CD14-positive monocyte (primary cell): ENCODE measurements around the gene HAGHL. TPM values are rescaled to one million over a fixed set of nuclear protein-coding genes. Genes with fewer than 3 reads are reported as not detected.

Source experiments
- DNase-seq, 3 donors: peaks; one replicate each; pipeline ENCODE4 v3.0.0-alpha.2; 2011 to 2022
- H2AFZ ChIP-seq: 2 replicates; pipeline ENCODE4 v1.6.0; 2012; ENCODE audit warnings: mild to moderate bottlenecking, low read depth, low read length, inconsistent platforms; ENCODE audit not compliant: insufficient read depth, poor library complexity, severe bottlenecking
- H3K27ac ChIP-seq, 2 donors: 1 replicate in 1 of 2; 2 replicates in 1 of 2; pipeline ENCODE4 v1.5.1; 2012 to 2013; ENCODE audit warnings: low read length in 2 of 2, control low read depth in 1 of 2, inconsistent platforms in 1 of 2, low read depth in 1 of 2, mild to moderate bottlenecking in 1 of 2
- H3K27me3 ChIP-seq, 2 donors: one replicate each; pipeline versions ENCODE4 v1.6.0 to v1.6.1; 2011 to 2013; ENCODE audit warnings: low read length in 2 of 2; ENCODE audit not compliant: control insufficient read depth in 2 of 2, insufficient read depth in 2 of 2
- H3K36me3 ChIP-seq, 2 donors: replicated peaks in 1 of 2; 1 replicate in 1 of 2; 2 replicates in 1 of 2; pipeline versions ENCODE4 v1.5.1 to v1.6.1; 2012 to 2013; ENCODE audit warnings: low read length in 2 of 2, control low read depth in 1 of 2, inconsistent platforms in 1 of 2, mild to moderate bottlenecking in 1 of 2; ENCODE audit not compliant: insufficient read depth in 2 of 2, control insufficient read depth in 1 of 2
- H3K4me1 ChIP-seq, 2 donors: 1 replicate in 1 of 2; 2 replicates in 1 of 2; pipeline versions ENCODE4 v1.5.1 to v1.6.1; 2012 to 2013; ENCODE audit warnings: low read length in 2 of 2, control low read depth in 1 of 2, inconsistent platforms in 1 of 2, mild to moderate bottlenecking in 1 of 2, moderate library complexity in 1 of 2; ENCODE audit not compliant: insufficient read depth in 2 of 2, control insufficient read depth in 1 of 2
- H3K4me2 ChIP-seq: replicated peaks from 2 replicates; pipeline ENCODE3; 2012; ENCODE audit warnings: low read length, moderate library complexity, mild to moderate bottlenecking; ENCODE audit not compliant: poor library complexity, severe bottlenecking; ENCODE audit errors: extremely low read depth
- H3K4me3 ChIP-seq, 3 experiments: fragments of 200-600 bp in 1 of 3; sonication (generic) in 1 of 3; replicated peaks in 1 of 3; 1 replicate in 2 of 3; 2 replicates in 1 of 3; pipeline ENCODE4 v1.5.1; 2011 to 2013; ENCODE audit warnings: low read length in 3 of 3, mild to moderate bottlenecking in 3 of 3, control low read depth in 2 of 3, low read depth in 2 of 3, inconsistent platforms in 1 of 3, moderate library complexity in 1 of 3
- H3K79me2 ChIP-seq: 2 replicates; pipeline ENCODE4 v1.6.0; 2012; ENCODE audit warnings: mild to moderate bottlenecking, control low read depth, inconsistent platforms, low read length, moderate library complexity; ENCODE audit not compliant: insufficient read depth
- H3K9ac ChIP-seq: 2 replicates; pipeline ENCODE4 v1.6.0; 2017; ENCODE audit warnings: low read length, mild to moderate bottlenecking; ENCODE audit not compliant: insufficient read depth, poor library complexity, severe bottlenecking
- H3K9me3 ChIP-seq, 2 donors: replicated peaks in 1 of 2; 1 replicate in 1 of 2; 2 replicates in 1 of 2; pipeline versions ENCODE4 v1.5.1 to v1.6.1; 2012 to 2013; ENCODE audit warnings: low read length in 2 of 2, control low read depth in 1 of 2; ENCODE audit not compliant: control insufficient read depth in 1 of 2, insufficient read depth in 1 of 2
- H4K20me1 ChIP-seq: 2 replicates; pipeline ENCODE4 v1.6.0; 2012; ENCODE audit warnings: mild to moderate bottlenecking, low read length, control low read depth, moderate library complexity; ENCODE audit not compliant: insufficient read depth
- H3K27ac Mint-ChIP-seq, 7 donors: one replicate each; pipeline ENCODE4 v1.8.0; 2020; ENCODE audit warnings: mild to moderate bottlenecking in 7 of 7, mixed read lengths in 7 of 7, moderate library complexity in 6 of 7, inconsistent platforms in 2 of 7
- H3K27me3 Mint-ChIP-seq, 3 donors: one replicate each; pipeline ENCODE4 v1.8.0; 2021 to 2022; ENCODE audit warnings: low read depth in 3 of 3, mild to moderate bottlenecking in 3 of 3, mixed read lengths in 3 of 3, moderate library complexity in 3 of 3, inconsistent platforms in 1 of 3
- H3K36me3 Mint-ChIP-seq, 2 donors: one replicate each; pipeline ENCODE4 v1.8.0; 2020; ENCODE audit warnings: mixed read lengths in 2 of 2, inconsistent platforms in 1 of 2, mild to moderate bottlenecking in 1 of 2
- H3K4me1 Mint-ChIP-seq: one replicate; pipeline ENCODE4 v1.8.0; 2020; ENCODE audit warnings: mild to moderate bottlenecking, mixed read lengths
- H3K4me3 Mint-ChIP-seq, 2 donors: one replicate each; pipeline ENCODE4 v1.8.0; 2020; ENCODE audit warnings: mild to moderate bottlenecking in 2 of 2, mixed read lengths in 2 of 2, moderate library complexity in 1 of 2
- H3K9me3 Mint-ChIP-seq, 7 donors: one replicate each; pipeline ENCODE4 v1.8.0; 2020 to 2022; ENCODE audit warnings: mixed read lengths in 7 of 7, mild to moderate bottlenecking in 6 of 7, moderate library complexity in 6 of 7, inconsistent platforms in 2 of 7
- CTCF ChIP-seq: fragments of 200-600 bp; IDR thresholded peaks from one replicate; pipeline ENCODE4 v1.8.0; 2022; ENCODE audit warnings: antibody characterized with exemption, mild to moderate bottlenecking
- WGBS: methylation state at CpG from one replicate; pipeline ENCODE4 v1.1.5; 2013; ENCODE audit warnings: missing lambda C conversion rate; ENCODE audit not compliant: insufficient coverage; 5-methylcytosine and 5-hydroxymethylcytosine counted together
- intact Hi-C, 2 donors: fragments of 100-400 bp; cut with micrococcal nuclease; formaldehyde crosslinking; loops; one replicate each; pipeline versions ENCODE4 v1.15.0 to v1.15.1; 2023
- polyA plus RNA-seq, 3 donors: library from polyadenylated mRNA; depleted of rRNA in 1 of 3; unstranded in 2 of 3; stranded (reverse) in 1 of 3; fragments of 300-500 nt in 2 of 3; fragments of >200 nt in 1 of 3; fragmentation: Illumina TruSeq in 2 of 3; gene quantifications; 1 replicate in 2 of 3; 2 replicates in 1 of 3; pipeline ENCODE4 v1.2.3, GENCODE V29; 2012 to 2021

HAGHL gene
- polyA plus RNA-seq, 3 donors, result 0.60 to 8.9 (median 1.5) TPM

DNA sequence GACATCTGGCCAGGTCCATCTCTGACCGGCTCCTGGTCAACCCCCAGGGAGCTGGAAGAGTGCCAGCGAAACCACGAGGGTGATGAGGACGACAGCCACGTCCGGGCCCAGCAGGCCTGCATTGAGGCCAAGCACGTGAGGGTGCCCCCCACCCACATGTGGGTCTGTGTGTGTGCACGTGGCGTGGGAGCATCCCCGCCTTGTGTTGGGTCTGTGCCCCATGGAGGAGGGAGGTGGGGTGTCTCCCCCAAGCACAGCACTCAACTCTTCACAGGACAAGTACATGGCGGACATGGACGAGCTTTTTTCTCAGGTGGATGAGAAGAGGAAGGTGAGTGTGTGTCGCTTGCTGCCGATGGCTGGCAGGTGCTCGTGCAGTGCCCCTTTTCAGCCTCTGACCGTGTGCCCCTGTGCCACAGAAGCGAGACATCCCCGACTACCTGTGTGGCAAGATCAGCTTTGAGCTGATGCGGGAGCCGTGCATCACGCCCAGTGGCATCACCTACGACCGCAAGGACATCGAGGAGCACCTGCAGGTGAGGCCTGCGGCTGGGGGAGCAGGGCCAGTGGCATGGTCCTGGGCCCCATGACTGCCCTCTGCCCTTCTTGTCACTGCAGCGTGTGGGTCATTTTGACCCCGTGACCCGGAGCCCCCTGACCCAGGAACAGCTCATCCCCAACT is 45.0 kb upstream of the HAGHL start:
- H3K27ac Mint-ChIP-seq, result peak overlapping the region in 2 of 7 donors; percentile 19 to 57
- Histone ChIP-seq H3K36me3 (peaks cover 13 to 20% of the 10 kb centered on the region in 2 donors), H4K20me1 (peaks cover 32% of the 10 kb centered on the region), H3K79me2 (peaks cover 33% of the 10 kb centered on the region), H3K4me1 (peaks cover 38 to 63% of the 10 kb centered on the region in 2 donors), H3K4me2 (peak overlapping the region; percentile 95), H3K27me3 (peaks cover 0 to 8% of the 10 kb centered on the region in 2 donors), H3K9me3 (no peaks in the 10 kb centered on the region), H2AFZ (no peak overlapping the region), H3K4me3 (peak overlapping the region in 1 of 3 experiments; percentile 82), H3K27ac (no peak overlapping the region), H3K9ac (no peak overlapping the region)
- peaks cover 18 to 29% of the 10 kb centered on the region in 2 donors for H3K36me3 Mint-ChIP-seq
- no peaks in the 10 kb centered on the region for H3K9me3 Mint-ChIP-seq
- intact Hi-C loops, result loop anchor here (5.0 kb wide), 2 partner anchors 45 to 95 kb away; partner anchors contain the start of gene METTL26 (in 1 of the 2)
- no peak for TF ChIP-seq CTCF
- peak overlapping the region in 1 of 2 donors; percentile 31 for H3K4me3 Mint-ChIP-seq
- whole genome bisulfite sequencing, result 94% methylated on average over 15 of the region's 28 CpGs
- peaks cover 26% of the 10 kb centered on the region for H3K4me1 Mint-ChIP-seq
- peaks cover 2 to 12% (median 4%) of the 10 kb centered on the region in 3 donors for H3K27me3 Mint-ChIP-seq
- DNase-seq, result peak in 1 of 3 donors; percentile 9

- Histone ChIP-seq H3K9me3 (no peaks in the 10 kb centered on the region), H3K27ac (peak overlapping the region in 1 of 2 donors; percentile 64), H3K9ac (no peak overlapping the region), H3K4me2 (peak overlapping the region; percentile 86), H3K4me1 (peaks cover 38 to 63% of the 10 kb centered on the region in 2 donors), H3K36me3 (peaks cover 20 to 21% of the 10 kb centered on the region in 2 donors), H3K27me3 (no peaks in the 10 kb centered on the region), H2AFZ (no peak overlapping the region), H4K20me1 (peaks cover 32% of the 10 kb centered on the region), H3K4me3 (peak overlapping the region in 1 of 3 experiments; percentile 78), H3K79me2 (peaks cover 33% of the 10 kb centered on the region)
- H3K36me3 Mint-ChIP-seq, result peaks cover 25 to 37% of the 10 kb centered on the region in 2 donors
- H3K4me3 Mint-ChIP-seq, result peak overlapping the region; percentile 66 to 78
- no peaks in the 10 kb centered on the region for H3K9me3 Mint-ChIP-seq
- intact Hi-C loops, result loop anchor here (5.0 kb wide), 2 partner anchors 45 to 95 kb away; partner anchors contain the start of gene METTL26 (in 1 of the 2)
- H3K4me1 Mint-ChIP-seq, result peaks cover 26% of the 10 kb centered on the region
- peak overlapping the region in 3 of 7 donors; percentile 48 to 83 (median 81) for H3K27ac Mint-ChIP-seq
- DNase-seq, result no peak
- 94% methylated on average over 31 of the region's 36 CpGs for WGBS
- TF ChIP-seq CTCF, result no peak
- peaks cover 0 to 6% (median 2%) of the 10 kb centered on the region in 3 donors for H3K27me3 Mint-ChIP-seq
Observed at GRCh38 chr16:682493-683395, 44.2 kb upstream of the HAGHL start.
